Naive thymus-derived CD4-positive, alpha-beta T cell (primary cell): ENCODE data around the gene SPACA5B. TPM values are rescaled to one million over a fixed set of nuclear protein-coding genes. Genes with fewer than 3 reads are reported as not detected.
"Not testable (repeated sequence)": the region's sequence is repeated elsewhere in the genome, so short reads cannot be mapped to it uniquely, and the experiment has no call there.

Experiments
- ATAC-seq: fragments of 150-1000 bp; cut with Tn5 transposase; 2 replicates; pipeline ENCODE4 v1.10.0; 2021; ENCODE audit warnings: mild to moderate bottlenecking, moderate library complexity
- CTCF ChIA-PET: fragments of 350-600 bp; sonication (Branson Sonifier 250); formaldehyde crosslinking; loops from one replicate; lab custom pipeline; 2021; ENCODE audit warnings: antibody characterized with exemption; lab: Charles Lee
- POLR2A ChIA-PET: fragments of 350-600 bp; sonication (Branson Sonifier 250); formaldehyde crosslinking; loops from one replicate; lab custom pipeline; 2021; ENCODE audit warnings: antibody characterized with exemption, inconsistent platforms; lab: Charles Lee
- DNase-seq, 9 donors: peaks; one replicate each; pipeline versions ENCODE4 v3.0.0 to v3.0.0-alpha.2; 2020 to 2022; ENCODE audit warnings: mixed read lengths in 1 of 9
- H3K27ac ChIP-seq: one replicate; pipeline ENCODE4 v1.7.0; 2013; ENCODE audit warnings: mild to moderate bottlenecking, low read depth, low read length, moderate library complexity
- H3K27me3 ChIP-seq, 2 donors: one replicate each; pipeline ENCODE4 v1.7.0; 2013; ENCODE audit warnings: low read length in 2 of 2, mild to moderate bottlenecking in 2 of 2, moderate library complexity in 2 of 2; ENCODE audit not compliant: control insufficient read depth in 2 of 2, insufficient read depth in 2 of 2
- H3K36me3 ChIP-seq, 3 experiments: 1 replicate in 2 of 3; 2 replicates in 1 of 3; pipeline ENCODE4 v1.7.0; 2013; ENCODE audit warnings: low read length in 3 of 3, mild to moderate bottlenecking in 3 of 3, moderate library complexity in 1 of 3; ENCODE audit not compliant: insufficient read depth in 3 of 3, control insufficient read depth in 2 of 3
- H3K4me1 ChIP-seq, 2 donors: one replicate each; pipeline ENCODE4 v1.7.0; 2013; ENCODE audit warnings: low read length in 2 of 2, mild to moderate bottlenecking in 2 of 2, moderate library complexity in 1 of 2; ENCODE audit not compliant: control insufficient read depth in 2 of 2, insufficient read depth in 2 of 2
- H3K4me3 ChIP-seq: 2 replicates; pipeline ENCODE4 v1.7.0; 2013; ENCODE audit warnings: mild to moderate bottlenecking, low read length
- H3K9me3 ChIP-seq, 3 experiments: 1 replicate in 2 of 3; 2 replicates in 1 of 3; pipeline ENCODE4 v1.7.0; 2013; ENCODE audit warnings: low read length in 3 of 3; ENCODE audit not compliant: control insufficient read depth in 2 of 3
- H3K27ac Mint-ChIP-seq, 9 donors: one replicate each; pipeline ENCODE4 v1.8.0; 2020 to 2022; ENCODE audit warnings: mixed read lengths in 9 of 9, mild to moderate bottlenecking in 8 of 9, moderate library complexity in 5 of 9, inconsistent platforms in 2 of 9
- H3K27me3 Mint-ChIP-seq, 5 donors: one replicate each; pipeline ENCODE4 v1.8.0; 2021 to 2022; ENCODE audit warnings: mixed read lengths in 5 of 5, mild to moderate bottlenecking in 1 of 5
- H3K36me3 Mint-ChIP-seq, 5 donors: one replicate each; pipeline ENCODE4 v1.8.0; 2020 to 2022; ENCODE audit warnings: mixed read lengths in 5 of 5, mild to moderate bottlenecking in 3 of 5, inconsistent platforms in 1 of 5
- H3K4me1 Mint-ChIP-seq, 7 donors: one replicate each; pipeline ENCODE4 v1.8.0; 2020 to 2022; ENCODE audit warnings: mixed read lengths in 7 of 7, mild to moderate bottlenecking in 3 of 7, inconsistent platforms in 1 of 7
- H3K4me3 Mint-ChIP-seq, 10 donors: one replicate each; pipeline ENCODE4 v1.8.0; 2020 to 2022; ENCODE audit warnings: mild to moderate bottlenecking in 10 of 10, mixed read lengths in 10 of 10, moderate library complexity in 6 of 10, inconsistent platforms in 2 of 10
- H3K9me3 Mint-ChIP-seq, 11 donors: one replicate each; pipeline ENCODE4 v1.8.0; 2020 to 2022; ENCODE audit warnings: mixed read lengths in 11 of 11, mild to moderate bottlenecking in 4 of 11, inconsistent platforms in 1 of 11, moderate library complexity in 1 of 11
- intact Hi-C, 2 donors: fragments of 100-400 bp; cut with micrococcal nuclease; formaldehyde crosslinking; loops; one replicate each; pipeline ENCODE4 v1.15.1; 2023
- polyA plus RNA-seq, 2 donors: library from polyadenylated mRNA; unstranded; fragments of 300-500 nt; fragmentation: Illumina TruSeq; gene quantifications; one replicate each; pipeline ENCODE4 v1.2.3, GENCODE V29; 2021
- total RNA-seq, 6 experiments: library from RNA in 5 of 6; stranded (reverse) in 5 of 6; gene quantifications; 1 replicate in 5 of 6; 2 replicates in 1 of 6; pipeline ENCODE4 v1.2.3 and lab custom pipeline; 2021 to 2026

SPACA5B gene
- total and polyA plus RNA-seq, 7 experiments from 2014 or later = not detected

GRCh38 chrX:48181882-48182281, 51.5 kb downstream of the SPACA5B start:
- ATAC-seq, H3K27ac Mint-ChIP-seq, H3K9me3 ChIP-seq, H3K9me3 Mint-ChIP-seq, DNase-seq, H3K4me3 ChIP-seq, H3K4me1 ChIP-seq, intact Hi-C loops, H3K27me3 ChIP-seq, POLR2A ChIA-PET, H3K4me1 Mint-ChIP-seq, H3K27me3 Mint-ChIP-seq, CTCF ChIA-PET, H3K27ac ChIP-seq, H3K36me3 ChIP-seq, H3K36me3 Mint-ChIP-seq, H3K4me3 Mint-ChIP-seq: not testable (repeated sequence)

Other genes with a start within 250 kb of the SPACA5B start
- 10 to 100 TPM in 2 of 5 experiments, 1 to 10 TPM in 3; 6.6 to 16.7 (median 9.0) TPM for gene ZNF182, start 126.6 kb upstream of the SPACA5B start, total RNA-seq
- gene ZNF182, start 126.6 kb upstream of the SPACA5B start, polyA plus RNA-seq = 1 to 10 TPM; 4.6 to 10.0 TPM
- gene SPACA5, start 123.6 kb upstream of the SPACA5B start, total RNA-seq = under 1 TPM in 1 of 5 experiments, not detected in 4; 0.59 TPM
- under 1 TPM in 1 of 2 donors, not detected in 1; 0.60 TPM for gene SPACA5, start 123.6 kb upstream of the SPACA5B start, polyA plus RNA-seq
- gene ZNF630, start 59.0 kb upstream of the SPACA5B start, total RNA-seq = 1 to 10 TPM in 4 of 5 experiments, under 1 TPM in 1; 0.53 to 5.1 (median 2.2) TPM
- 1 to 10 TPM in 1 of 2 donors, under 1 TPM in 1; 0.60 to 1.2 TPM for gene ZNF630, start 59.0 kb upstream of the SPACA5B start, polyA plus RNA-seq
- not detected for gene SSX5, start 66.2 kb downstream of the SPACA5B start, total RNA-seq
- not detected for gene SSX5, start 66.2 kb downstream of the SPACA5B start, polyA plus RNA-seq
- not detected for gene SSX1, start 124.8 kb downstream of the SPACA5B start, total RNA-seq
- gene SSX1, start 124.8 kb downstream of the SPACA5B start, polyA plus RNA-seq = not detected
- gene SSX3, start 226.1 kb downstream of the SPACA5B start, total RNA-seq = not detected
- gene SSX3, start 226.1 kb downstream of the SPACA5B start, polyA plus RNA-seq = not detected